Common myeloid progenitor, CD34-positive (primary cell): ENCODE data around the gene LYZL4.

Experiments
- CTCF ChIA-PET: fragments of 350-600 bp; sonication (Branson Sonifier 250); formaldehyde crosslinking; loops from one replicate; lab custom pipeline; 2021; ENCODE audit warnings: antibody characterized with exemption; lab: Charles Lee
- POLR2A ChIA-PET: fragments of 350-600 bp; sonication (Branson Sonifier 250); formaldehyde crosslinking; loops from one replicate; lab custom pipeline; 2021; ENCODE audit warnings: antibody characterized with exemption; lab: Charles Lee
- DNase-seq, 3 donors: peaks; one replicate each; pipeline versions ENCODE4 v3.0.0 to v3.0.0-alpha.2; 2013
- H3K27ac ChIP-seq, 2 experiments: 1 replicate in 1 of 2; 2 replicates in 1 of 2; pipeline ENCODE4 v1.7.0; 2013; ENCODE audit warnings: inconsistent platforms in 2 of 2, low read length in 2 of 2, mild to moderate bottlenecking in 2 of 2, low read depth in 1 of 2, moderate library complexity in 1 of 2; ENCODE audit not compliant: severe bottlenecking in 2 of 2, insufficient read depth in 1 of 2, poor library complexity in 1 of 2
- H3K27me3 ChIP-seq, 5 experiments: replicated peaks in 2 of 5; 1 replicate in 3 of 5; 2 replicates in 2 of 5; pipeline versions ENCODE4 v1.6.1 to v1.7.0; 2013; ENCODE audit warnings: low read length in 4 of 5, mild to moderate bottlenecking in 2 of 5, moderate library complexity in 2 of 5, inconsistent platforms in 1 of 5; ENCODE audit not compliant: insufficient read depth in 5 of 5, control insufficient read depth in 4 of 5
- H3K36me3 ChIP-seq, 4 experiments: 1 replicate in 2 of 4; 2 replicates in 2 of 4; pipeline versions ENCODE4 v1.6.1 to v1.7.0; 2013; ENCODE audit warnings: low read length in 3 of 4, control low read depth in 1 of 4, mild to moderate bottlenecking in 1 of 4; ENCODE audit not compliant: control insufficient read depth in 4 of 4, insufficient read depth in 4 of 4
- H3K4me1 ChIP-seq, 4 experiments: 1 replicate in 3 of 4; 2 replicates in 1 of 4; pipeline versions ENCODE4 v1.6.1 to v1.7.1; 2013; ENCODE audit warnings: low read length in 3 of 4, mild to moderate bottlenecking in 3 of 4, control low read depth in 1 of 4, inconsistent platforms in 1 of 4, moderate library complexity in 1 of 4; ENCODE audit not compliant: control insufficient read depth in 4 of 4, insufficient read depth in 4 of 4; ENCODE audit errors: control extremely low read depth in 1 of 4
- H3K4me3 ChIP-seq, 7 experiments: 1 replicate in 4 of 7; 2 replicates in 3 of 7; pipeline versions ENCODE4 v1.5.1 to v1.7.0; 2013; ENCODE audit warnings: mild to moderate bottlenecking in 7 of 7, low read length in 6 of 7, moderate library complexity in 6 of 7, inconsistent platforms in 2 of 7, low read depth in 2 of 7, control low read depth in 1 of 7; ENCODE audit not compliant: insufficient read depth in 4 of 7, control insufficient read depth in 1 of 7; ENCODE audit errors: extremely low read depth in 1 of 7
- H3K9me3 ChIP-seq, 5 experiments: 1 replicate in 4 of 5; 2 replicates in 1 of 5; pipeline versions ENCODE4 v1.6.1 to v1.7.1; 2013; ENCODE audit warnings: low read length in 4 of 5, mild to moderate bottlenecking in 2 of 5, inconsistent platforms in 1 of 5, low read depth in 1 of 5, moderate library complexity in 1 of 5; ENCODE audit not compliant: control insufficient read depth in 4 of 5, insufficient read depth in 2 of 5; ENCODE audit errors: control extremely low read depth in 1 of 5
- WGBS: methylation state at CpG from one replicate; pipeline ENCODE4 v1.1.5; 2013; ENCODE audit not compliant: insufficient coverage; 5-methylcytosine and 5-hydroxymethylcytosine counted together

LYZL4 gene

DNA sequence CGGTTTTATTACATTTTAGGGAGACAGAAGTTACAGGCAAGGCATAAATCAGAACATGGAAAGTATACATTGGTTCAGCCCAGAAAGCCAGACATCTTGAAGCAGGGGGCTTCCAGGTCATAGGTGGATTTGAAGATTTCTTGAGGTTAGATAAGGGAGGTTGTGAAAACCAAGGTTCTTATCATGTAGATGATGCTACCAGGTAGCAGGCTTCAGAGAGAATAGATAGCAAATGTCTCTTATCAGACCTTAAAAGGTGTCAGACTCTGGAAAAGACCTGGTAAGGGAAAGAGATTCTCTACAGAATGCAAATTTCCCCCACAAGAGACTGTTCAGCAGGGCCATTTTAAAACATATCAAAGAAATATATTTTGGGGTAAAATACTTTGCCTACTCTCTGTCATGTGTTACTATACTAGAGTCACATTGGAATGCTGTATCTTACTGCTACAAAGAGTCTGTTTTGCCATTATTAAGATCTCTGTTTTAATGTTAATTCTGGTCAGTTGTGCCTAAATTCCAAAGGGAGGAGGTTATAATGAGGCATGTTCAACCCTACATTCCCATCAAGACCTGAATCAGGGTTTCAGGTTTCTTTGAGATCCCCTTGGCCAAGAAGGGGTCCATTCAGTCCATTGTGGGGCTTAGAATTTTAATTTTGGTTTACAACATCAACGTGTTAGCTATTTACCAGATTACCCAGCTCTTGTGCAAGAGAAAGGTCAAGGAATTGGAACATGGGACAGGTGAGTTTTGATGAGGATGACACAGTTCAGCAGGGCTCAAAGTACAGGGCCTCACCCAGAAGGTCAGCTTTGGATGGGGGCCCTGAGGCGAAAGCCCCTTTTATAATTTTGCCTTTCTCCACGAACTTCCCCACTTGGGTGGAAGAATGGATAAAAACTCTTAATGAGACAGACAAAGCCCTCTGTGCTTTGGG, 36.0 kb upstream of the LYZL4 start:
- H3K27me3 ChIP-seq, result peaks cover 0 to 15% (median 3%) of the 10 kb centered on the region in 5 experiments
- no peak for DNase-seq
- H3K4me3 ChIP-seq, result no peak overlapping the region
- H3K36me3 ChIP-seq, result no peaks in the 10 kb centered on the region
- CTCF ChIA-PET, result interaction anchor here (1.1 to 2.7 kb wide), 2 partner anchors 91 to 199 kb away, joined by 3 to 15 read pairs; no protein-coding TSS in a partner anchor
- H3K4me1 ChIP-seq, result no peaks in the 10 kb centered on the region
- POLR2A ChIA-PET, result no interaction called here
- H3K9me3 ChIP-seq, result no peaks in the 10 kb centered on the region
- WGBS, result 89% methylated on average over 1 of the region's 4 CpGs
- H3K27ac ChIP-seq, result no peak overlapping the region

DNA sequence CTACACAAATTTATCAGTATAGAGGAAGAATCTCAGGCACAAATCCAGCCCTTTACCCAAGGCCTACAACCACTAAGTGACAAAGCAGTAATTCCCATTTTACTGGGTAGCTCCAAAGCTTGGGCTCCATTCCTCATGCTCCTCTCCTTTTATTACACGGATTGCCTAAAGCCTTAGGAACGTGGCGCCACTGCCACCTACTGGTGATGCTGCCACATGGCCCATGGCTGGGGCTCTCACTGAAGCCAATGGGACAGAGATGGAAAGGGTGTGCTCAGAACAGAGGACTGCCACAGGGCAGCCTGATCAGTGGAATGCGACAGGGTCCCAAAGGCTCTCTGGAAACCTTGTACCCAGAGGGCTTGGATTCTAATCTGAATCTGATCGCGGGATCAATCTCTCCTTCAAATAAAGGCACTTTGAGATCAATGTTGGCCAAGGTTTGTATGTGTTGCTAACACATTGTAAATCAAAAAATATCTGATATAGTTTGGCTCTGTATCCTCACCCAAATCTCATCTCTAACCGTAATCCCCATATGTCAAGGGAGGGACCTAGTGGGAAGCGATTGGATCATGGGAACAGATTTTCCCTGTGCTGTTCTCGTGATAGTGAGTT, 33.5 kb upstream of the LYZL4 start:
- H3K27ac ChIP-seq, result no peak overlapping the region
- H3K4me3 ChIP-seq, result no peak overlapping the region
- H3K27me3 ChIP-seq, result peaks cover 0 to 27% (median 9%) of the 10 kb centered on the region in 5 experiments
- H3K4me1 ChIP-seq, result no peaks in the 10 kb centered on the region
- DNase-seq, result peak; percentile 57 to 78 (median 71)
- ChIA-PET CTCF (interaction anchor here (0.7 to 5.2 kb wide), 19 partner anchors 10 to 561 kb away, joined by 3 to 64 read pairs (median 3); no protein-coding TSS in a partner anchor), POLR2A (no interaction called here)
- no peaks in the 10 kb centered on the region for H3K9me3 ChIP-seq
- WGBS, result 29% methylated on average over 7 of the region's 9 CpGs
- H3K36me3 ChIP-seq, result no peaks in the 10 kb centered on the region

DNA sequence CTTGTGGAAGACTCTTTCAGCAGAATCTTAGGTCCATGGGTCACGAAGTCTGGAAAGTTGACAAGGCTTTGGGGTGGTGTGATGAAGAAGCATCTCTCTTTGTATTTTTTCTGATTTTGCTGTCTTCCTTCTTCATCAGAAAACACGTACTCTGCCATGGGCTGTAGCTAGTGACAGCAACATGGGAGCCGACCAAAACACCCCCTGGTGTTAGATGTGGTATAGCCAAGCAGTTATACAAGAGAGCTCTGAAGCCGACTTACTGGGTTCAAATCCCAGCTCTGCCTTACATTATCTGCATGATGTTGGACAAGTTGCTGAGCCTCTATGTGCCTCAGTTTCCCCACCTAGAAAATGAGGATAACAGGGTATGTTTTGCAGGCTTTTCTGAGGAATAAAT, 32.9 kb upstream of the LYZL4 start:
- peak in 2 of 3 donors; percentile 9 to 10 for DNase-seq
- no peaks in the 10 kb centered on the region for H3K4me1 ChIP-seq
- ChIA-PET POLR2A (no interaction called here), CTCF (interaction anchor here (0.7 to 5.2 kb wide), 20 partner anchors 9 to 560 kb away, joined by 3 to 64 read pairs (median 3); no protein-coding TSS in a partner anchor)
- H3K4me3 ChIP-seq, result no peak overlapping the region
- no peaks in the 10 kb centered on the region for H3K36me3 ChIP-seq
- no peaks in the 10 kb centered on the region for H3K9me3 ChIP-seq
- 100% methylated on average over 2 of the region's 4 CpGs for WGBS
- H3K27ac ChIP-seq, result no peak overlapping the region
- peaks cover 0 to 27% (median 9%) of the 10 kb centered on the region in 5 experiments for H3K27me3 ChIP-seq

- ChIA-PET CTCF (interaction anchor here (0.7 to 5.2 kb wide), 11 partner anchors 10 to 560 kb away, joined by 3 to 64 read pairs (median 3); no protein-coding TSS in a partner anchor), POLR2A (no interaction called here)
- no peaks in the 10 kb centered on the region for H3K9me3 ChIP-seq
- no peak overlapping the region for H3K4me3 ChIP-seq
- no peaks in the 10 kb centered on the region for H3K36me3 ChIP-seq
- no peak overlapping the region for H3K27ac ChIP-seq
- 90% methylated on average over 4 of the region's 5 CpGs for WGBS
- peaks cover 0 to 27% (median 9%) of the 10 kb centered on the region in 5 experiments for H3K27me3 ChIP-seq
- DNase-seq, result no peak
- H3K4me1 ChIP-seq, result no peaks in the 10 kb centered on the region
Measured at GRCh38 chr3:42442640-42443039, 32.2 kb upstream of the LYZL4 start.

GRCh38 chr3:42441791-42442190, 31.4 kb upstream of the LYZL4 start:
- no peak overlapping the region for H3K4me3 ChIP-seq
- ChIA-PET CTCF (interaction anchor here (0.9 to 5.2 kb wide), 4 partner anchors 91 to 322 kb away, joined by 3 to 64 read pairs (median 3); no protein-coding TSS in a partner anchor), POLR2A (no interaction called here)
- no peaks in the 10 kb centered on the region for H3K9me3 ChIP-seq
- peaks cover 0 to 27% (median 9%) of the 10 kb centered on the region in 5 experiments for H3K27me3 ChIP-seq
- DNase-seq, result no peak
- no peaks in the 10 kb centered on the region for H3K4me1 ChIP-seq
- no peak overlapping the region for H3K27ac ChIP-seq
- no peaks in the 10 kb centered on the region for H3K36me3 ChIP-seq
- no CpG with 5 or more reads among the region's 2 CpGs for WGBS

GRCh38 chr3:42440924-42441323, 30.5 kb upstream of the LYZL4 start:
- no peaks in the 10 kb centered on the region for H3K36me3 ChIP-seq
- H3K27ac ChIP-seq, result no peak overlapping the region
- H3K27me3 ChIP-seq, result peaks cover 0 to 27% (median 9%) of the 10 kb centered on the region in 5 experiments
- no peak for DNase-seq
- 50% methylated on average over 7 of the region's 8 CpGs for WGBS
- no peaks in the 10 kb centered on the region for H3K4me1 ChIP-seq
- CTCF ChIA-PET, result interaction anchor here (1.4 to 5.2 kb wide), 3 partner anchors 90 to 321 kb away, joined by 3 to 64 read pairs (median 3); no protein-coding TSS in a partner anchor
- POLR2A ChIA-PET, result no interaction called here
- no peak overlapping the region for H3K4me3 ChIP-seq
- H3K9me3 ChIP-seq, result no peaks in the 10 kb centered on the region
